ENCODE results near the gene MTMR1. TPM values are rescaled to one million over a fixed set of nuclear protein-coding genes. Genes with fewer than 3 reads are reported as not detected.

MTMR1 gene
- total and polyA plus RNA-seq, 9 of the 15 experiments (the other 6 are each of a cell fraction or from before 2014, with no cell fraction given) = 0.96 to 35.4 (median 22.4) TPM

DNA sequence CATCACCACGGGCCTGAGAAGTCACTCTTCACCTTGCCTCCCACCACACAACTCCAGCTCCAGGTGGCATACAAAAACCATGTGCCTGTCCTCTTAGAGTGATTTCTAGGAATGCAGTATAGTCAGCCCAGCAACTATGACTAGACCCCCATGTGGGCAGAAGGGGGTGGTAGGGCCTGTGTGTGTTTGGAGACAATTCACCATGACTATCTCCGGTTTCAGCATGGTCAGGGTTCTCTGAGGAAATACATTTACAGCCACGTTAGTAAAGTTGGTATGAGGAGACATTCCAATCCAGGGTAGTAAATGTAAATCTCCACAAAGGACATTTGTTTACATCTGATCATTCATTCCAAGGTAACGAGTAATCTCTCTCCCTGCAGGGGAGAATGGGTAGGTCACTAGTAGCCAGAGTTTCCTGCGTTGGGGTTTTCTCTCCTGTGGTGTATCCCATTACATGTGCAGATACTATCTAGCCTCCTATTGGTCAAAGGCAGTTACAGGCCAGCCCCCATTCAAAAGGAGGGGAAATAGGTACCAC lies 4.2 kb upstream of the MTMR1 start:
- Histone ChIP-seq H3K9me1 (ENCODE audit: control insufficient read depth, insufficient read depth, low read length) (no peaks in the 10 kb centered on the region), H3K4me3 (no peak overlapping the region), H3K4me1 (replicated peaks in 1 of 2; ENCODE audit: control insufficient read depth in 2 of 2, insufficient read depth in 2 of 2, low read length in 2 of 2) (peaks cover 2 to 3% of the 10 kb centered on the region in 2 experiments; a peak in 4 of 5 replicates), H4K20me1 (replicated peaks; ENCODE audit: control insufficient read depth, insufficient read depth, low read length) (no peaks in the 10 kb centered on the region), H3K27ac (ENCODE audit: extremely low read depth, low read depth, low read length) (no peak overlapping the region), H3K9ac (ENCODE audit: insufficient read depth in 1 of 2, low read depth in 2 of 2, low read length in 2 of 2) (no peak overlapping the region), H3K27me3 (ENCODE audit: control insufficient read depth in 2 of 2, insufficient read depth in 2 of 2, low read length in 2 of 2) (no peaks in the 10 kb centered on the region), H3K9me3 (replicated peaks; ENCODE audit: control insufficient read depth, insufficient read depth, low read depth, low read length) (no peaks in the 10 kb centered on the region; the same call in 1 of the 2 replicates), H3K79me2 (ENCODE audit: control insufficient read depth, insufficient read depth, low read length) (peaks cover 6% of the 10 kb centered on the region), H3K4me2 (ENCODE audit: insufficient read depth, low read length) (no peak overlapping the region), H2AFZ (ENCODE audit: low read depth, low read length) (no peak overlapping the region), H3K36me3 (ENCODE audit: control insufficient read depth, insufficient read depth, low read length) (no peaks in the 10 kb centered on the region)
- TF ChIP-seq NUFIP1 (IDR thresholded peaks at IDR 0.05; ENCODE audit: partially characterized antibody) (no peak), SP1 (CRISPR knock-in tag; IDR thresholded peaks at IDR 0.05) (no peak), POLR2H (tag; IDR thresholded peaks at IDR 0.05; ENCODE audit: low read depth) (no peak), MAFF (IDR thresholded peaks at IDR 0.05; ENCODE audit: low read length) (no peak)
- TF ChIP-seq, protein P1, sequence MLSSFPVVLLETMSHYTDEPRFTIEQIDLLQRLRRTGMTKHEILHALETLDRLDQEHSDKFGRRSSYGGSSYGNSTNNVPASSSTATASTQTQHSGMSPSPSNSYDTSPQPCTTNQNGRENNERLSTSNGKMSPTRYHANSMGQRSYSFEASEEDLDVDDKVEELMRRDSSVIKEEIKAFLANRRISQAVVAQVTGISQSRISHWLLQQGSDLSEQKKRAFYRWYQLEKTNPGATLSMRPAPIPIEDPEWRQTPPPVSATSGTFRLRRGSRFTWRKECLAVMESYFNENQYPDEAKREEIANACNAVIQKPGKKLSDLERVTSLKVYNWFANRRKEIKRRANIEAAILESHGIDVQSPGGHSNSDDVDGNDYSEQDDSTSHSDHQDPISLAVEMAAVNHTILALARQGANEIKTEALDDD (IDR thresholded peaks at IDR 0.05) = peak; percentile 31; the same call in 1 of the 2 replicates
- ChIA-PET POLR2A (no interaction called here), CTCF (ENCODE audit: low intra/inter-chr PET ratio) (no interaction called here)
- BruUV-seq (replicated peaks) = no TSS peak
- FAIRE-seq = no peak
- 28% methylated on average over 5 of the region's 5 CpGs for WGBS (ENCODE audit: insufficient coverage, low coverage, missing lambda C conversion rate)
- DNase-seq (ENCODE audit: extremely low read depth in 1 of 4, low spot score in 3 of 4) = peak in 1 of 4 experiments; percentile 16
- no peak for ATAC-seq
- in situ Hi-C loops (cut with MboI) = no loop called here
- intact Hi-C loops (cut with micrococcal nuclease) = loop anchor here (10.0 kb wide), 2 partner anchors 244 to 734 kb away; no protein-coding TSS in a partner anchor
